ENCODE results near the gene NSL1. TPM values are rescaled to one million over a fixed set of nuclear protein-coding genes. Genes with fewer than 3 reads are reported as not detected.
"Not testable (repeated sequence)": the region's sequence is repeated elsewhere in the genome, so short reads cannot be mapped to it uniquely, and the experiment has no call there.

Gene NSL1
- total and polyA plus RNA-seq, 4 experiments from 2014 or later, result 38.0 to 61.8 (median 47.4) TPM

DNA sequence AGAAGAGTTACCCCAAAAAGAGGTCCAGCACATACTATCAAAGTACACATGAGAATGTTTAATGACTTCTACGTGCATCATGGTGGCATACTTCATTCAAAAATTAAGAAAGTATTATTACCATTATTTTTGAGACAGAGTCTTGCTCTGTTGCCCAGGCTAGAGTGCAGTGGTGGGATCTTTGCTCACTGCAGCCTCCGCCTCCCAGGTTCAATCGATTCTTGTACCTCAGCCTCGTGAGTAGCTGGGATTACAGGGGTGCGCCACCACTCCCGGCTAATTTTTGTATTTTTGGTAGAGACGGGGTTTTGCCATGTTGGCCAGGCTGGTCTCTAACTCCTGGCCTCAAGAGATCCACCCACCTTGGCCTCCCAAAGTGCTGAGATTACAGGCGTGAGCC is 79.6 kb downstream of the NSL1 start:
- CTCF ChIA-PET (ENCODE audit: partially characterized antibody); H3K27ac ChIP-seq (ENCODE audit: low read depth, low read length); H3K4me1 ChIP-seq (ENCODE audit: insufficient read depth, low read length); POLR2A ChIA-PET (ENCODE audit: partially characterized antibody); H3K27me3 ChIP-seq (ENCODE audit: insufficient read depth, low read length); H3K27ac Mint-ChIP-seq; H3K9me3 Mint-ChIP-seq; H3K36me3 Mint-ChIP-seq; H3K27me3 Mint-ChIP-seq; H3K4me1 Mint-ChIP-seq; H3K36me3 ChIP-seq (ENCODE audit: insufficient read depth, low read length); H3K9me3 ChIP-seq (ENCODE audit: control insufficient read depth in 1 of 2, low read length in 2 of 2); intact Hi-C loops (cut with micrococcal nuclease); DNase-seq; H3K4me3 ChIP-seq (ENCODE audit: low read length in 2 of 2); H3K4me3 Mint-ChIP-seq: not testable (repeated sequence)

- H3K4me1 Mint-ChIP-seq, result no peaks in the 10 kb centered on the region
- H3K4me1 ChIP-seq (ENCODE audit: insufficient read depth, low read length), result no peaks in the 10 kb centered on the region
- ChIA-PET POLR2A (ENCODE audit: partially characterized antibody) (interaction anchor here (1.0 kb wide), 1 partner anchor 9 kb away, joined by 3 read pairs; no protein-coding TSS in a partner anchor), CTCF (ENCODE audit: partially characterized antibody) (no interaction called here)
- no peaks in the 10 kb centered on the region for H3K27me3 ChIP-seq (ENCODE audit: insufficient read depth, low read length)
- no peaks in the 10 kb centered on the region for H3K36me3 ChIP-seq (ENCODE audit: insufficient read depth, low read length)
- no peak overlapping the region for H3K4me3 ChIP-seq (ENCODE audit: low read length in 2 of 2)
- intact Hi-C loops (cut with micrococcal nuclease), result no loop called here
- H3K4me3 Mint-ChIP-seq, result no peak overlapping the region
- no peak overlapping the region for H3K27ac ChIP-seq (ENCODE audit: low read depth, low read length)
- no peaks in the 10 kb centered on the region for H3K36me3 Mint-ChIP-seq
- H3K9me3 Mint-ChIP-seq, result no peaks in the 10 kb centered on the region
- DNase-seq, result no peak
- H3K27me3 Mint-ChIP-seq, result no peaks in the 10 kb centered on the region
- H3K9me3 ChIP-seq (ENCODE audit: control insufficient read depth in 1 of 2, low read length in 2 of 2), result no peaks in the 10 kb centered on the region
- H3K27ac Mint-ChIP-seq, result peak overlapping the region in 1 of 7 donors; percentile 2
Observed at GRCh38 chr1:212710566-212710965, 81.0 kb downstream of the NSL1 start.

DNA sequence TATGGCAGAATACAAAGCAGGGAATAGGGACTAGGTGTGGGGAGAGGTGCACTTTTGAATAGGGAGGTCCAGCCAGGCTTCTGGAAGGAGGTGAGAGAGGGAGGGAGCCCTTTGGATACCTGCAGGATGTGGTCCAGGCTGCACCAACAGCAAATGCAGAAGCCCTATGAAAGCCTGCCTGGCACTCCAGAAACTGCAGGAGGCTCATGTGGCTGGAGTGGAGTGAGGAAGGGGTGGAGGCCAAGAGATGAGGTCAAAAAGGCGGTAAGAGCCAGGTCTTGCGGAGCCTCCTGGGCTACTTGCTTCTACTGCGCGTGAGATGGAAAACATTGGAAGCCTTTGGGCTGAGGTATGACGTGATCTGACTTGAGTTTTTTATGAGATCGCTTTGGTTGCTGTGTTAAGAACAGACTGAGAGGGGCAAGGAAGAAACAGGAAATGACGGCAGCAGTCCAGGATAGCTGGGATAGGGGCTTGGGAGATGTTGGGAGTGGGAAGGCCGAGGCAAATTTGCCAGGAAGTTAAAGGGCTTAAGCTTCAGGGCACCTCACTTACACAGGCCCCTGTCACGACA is 87.5 kb downstream of the NSL1 start:
- Histone ChIP-seq H3K9me3 (ENCODE audit: control insufficient read depth in 1 of 2, low read length in 2 of 2) (no peaks in the 10 kb centered on the region), H3K4me1 (ENCODE audit: insufficient read depth, low read length) (peaks cover 21% of the 10 kb centered on the region), H3K4me3 (ENCODE audit: low read length in 2 of 2) (no peak overlapping the region), H3K36me3 (ENCODE audit: insufficient read depth, low read length) (no peaks in the 10 kb centered on the region), H3K27ac (ENCODE audit: low read depth, low read length) (no peak overlapping the region), H3K27me3 (ENCODE audit: insufficient read depth, low read length) (no peaks in the 10 kb centered on the region)
- no peaks in the 10 kb centered on the region for H3K9me3 Mint-ChIP-seq
- no peaks in the 10 kb centered on the region for H3K36me3 Mint-ChIP-seq
- H3K4me3 Mint-ChIP-seq, result no peak overlapping the region
- POLR2A ChIA-PET (ENCODE audit: partially characterized antibody), result no interaction called here
- no peaks in the 10 kb centered on the region for H3K27me3 Mint-ChIP-seq
- H3K4me1 Mint-ChIP-seq, result peaks cover 20 to 34% (median 25%) of the 10 kb centered on the region in 4 donors
- peak overlapping the region in 4 of 7 donors; percentile 1 to 88 (median 58) for H3K27ac Mint-ChIP-seq
- intact Hi-C loops (cut with micrococcal nuclease), result no loop called here
- CTCF ChIA-PET (ENCODE audit: partially characterized antibody), result no interaction called here
- no peak for DNase-seq

DNA sequence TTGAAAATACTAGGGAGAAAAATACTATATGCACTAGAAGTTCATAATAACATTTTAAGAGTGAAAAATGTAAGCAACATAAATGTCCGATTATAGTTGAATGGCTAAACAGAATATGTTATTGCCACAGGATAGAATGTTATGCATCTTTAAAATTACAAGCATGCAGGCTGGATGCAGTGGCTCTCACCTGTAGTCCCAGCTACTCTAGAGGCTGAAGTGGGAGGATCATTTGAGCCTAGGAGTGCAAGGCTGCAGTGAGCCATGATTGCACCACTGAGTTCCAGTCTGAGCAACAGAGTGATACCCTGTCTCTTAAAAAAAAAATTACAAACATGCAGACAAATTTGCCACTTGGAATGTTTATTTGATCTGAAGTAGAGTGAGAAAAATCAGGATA is 88.9 kb downstream of the NSL1 start:
- Histone ChIP-seq H3K27me3 (ENCODE audit: insufficient read depth, low read length) (no peaks in the 10 kb centered on the region), H3K36me3 (ENCODE audit: insufficient read depth, low read length) (no peaks in the 10 kb centered on the region), H3K4me1 (ENCODE audit: insufficient read depth, low read length) (peaks cover 35% of the 10 kb centered on the region), H3K27ac (ENCODE audit: low read depth, low read length) (no peak overlapping the region), H3K4me3 (ENCODE audit: low read length in 2 of 2) (no peak overlapping the region), H3K9me3 (ENCODE audit: control insufficient read depth in 1 of 2, low read length in 2 of 2) (no peaks in the 10 kb centered on the region)
- no peak for DNase-seq
- peaks cover 29 to 47% (median 36%) of the 10 kb centered on the region in 4 donors for H3K4me1 Mint-ChIP-seq
- ChIA-PET CTCF (ENCODE audit: partially characterized antibody) (interaction anchor here (0.9 kb wide), 1 partner anchor 18 kb away, joined by 3 read pairs; no protein-coding TSS in a partner anchor), POLR2A (ENCODE audit: partially characterized antibody) (no interaction called here)
- H3K9me3 Mint-ChIP-seq, result no peaks in the 10 kb centered on the region
- peak overlapping the region in 2 of 8 donors; percentile 19 to 36 for H3K4me3 Mint-ChIP-seq
- no peaks in the 10 kb centered on the region for H3K27me3 Mint-ChIP-seq
- intact Hi-C loops (cut with micrococcal nuclease), result no loop called here
- peak overlapping the region in 6 of 7 donors; percentile 12 to 84 (median 52) for H3K27ac Mint-ChIP-seq
- peaks cover 0 to 2% of the 10 kb centered on the region in 2 donors for H3K36me3 Mint-ChIP-seq

- Histone ChIP-seq H3K9me3 (ENCODE audit: control insufficient read depth in 1 of 2, low read length in 2 of 2) (no peaks in the 10 kb centered on the region), H3K27ac (ENCODE audit: low read depth, low read length) (no peak overlapping the region), H3K4me1 (ENCODE audit: insufficient read depth, low read length) (peaks cover 42% of the 10 kb centered on the region), H3K4me3 (ENCODE audit: low read length in 2 of 2) (no peak overlapping the region), H3K36me3 (ENCODE audit: insufficient read depth, low read length) (no peaks in the 10 kb centered on the region), H3K27me3 (ENCODE audit: insufficient read depth, low read length) (no peaks in the 10 kb centered on the region)
- H3K27me3 Mint-ChIP-seq, result no peaks in the 10 kb centered on the region
- H3K4me1 Mint-ChIP-seq, result peaks cover 33 to 54% (median 41%) of the 10 kb centered on the region in 4 donors
- intact Hi-C loops (cut with micrococcal nuclease), result loop anchor here (2.0 kb wide), 1 partner anchor 49 kb away; no protein-coding TSS in a partner anchor
- CTCF ChIA-PET (ENCODE audit: partially characterized antibody), result interaction anchor here (1.1 to 2.1 kb wide), 9 partner anchors 14 to 89 kb away, joined by 3 to 11 read pairs (median 4); partner anchors contain the start of gene NSL1
- POLR2A ChIA-PET (ENCODE audit: partially characterized antibody), result interaction anchor here (0.6 to 1.7 kb wide), 2 partner anchors 8 to 18 kb away, joined by 3 to 4 read pairs; no protein-coding TSS in a partner anchor
- peak overlapping the region in 4 of 8 donors; percentile 89 to 95 (median 90) for H3K4me3 Mint-ChIP-seq
- H3K9me3 Mint-ChIP-seq, result no peaks in the 10 kb centered on the region
- no peak for DNase-seq
- peaks cover 0 to 2% of the 10 kb centered on the region in 2 donors for H3K36me3 Mint-ChIP-seq
- H3K27ac Mint-ChIP-seq, result peak overlapping the region in 6 of 7 donors; percentile 6 to 94 (median 63)
Observed at GRCh38 chr1:212701910-212702309, 89.7 kb downstream of the NSL1 start.

GRCh38 chr1:212700892-212701819 is 90.4 kb downstream of the NSL1 start:
- intact Hi-C loops (cut with micrococcal nuclease), result loop anchor here (2.0 kb wide), 1 partner anchor 50 kb away; no protein-coding TSS in a partner anchor
- peaks cover 0 to 1% (median 0%) of the 10 kb centered on the region in 8 donors for H3K9me3 Mint-ChIP-seq
- peaks cover 42% of the 10 kb centered on the region for H3K4me1 ChIP-seq (ENCODE audit: insufficient read depth, low read length)
- peak in 2 of 5 donors; percentile 12 to 19 for DNase-seq
- H3K36me3 ChIP-seq (ENCODE audit: insufficient read depth, low read length), result no peaks in the 10 kb centered on the region
- ChIA-PET CTCF (ENCODE audit: partially characterized antibody) (interaction anchor here (0.8 to 2.1 kb wide), 10 partner anchors 15 to 224 kb away, joined by 3 to 11 read pairs (median 4); partner anchors contain the start of gene NSL1), POLR2A (ENCODE audit: partially characterized antibody) (interaction anchor here (0.6 to 1.7 kb wide), 6 partner anchors 9 to 157 kb away, joined by 3 to 4 read pairs (median 4); partner anchors contain the start of gene FLVCR1)
- H3K27ac ChIP-seq (ENCODE audit: low read depth, low read length), result peak overlapping the region; percentile 57
- H3K9me3 ChIP-seq (ENCODE audit: control insufficient read depth in 1 of 2, low read length in 2 of 2), result no peaks in the 10 kb centered on the region
- H3K27me3 Mint-ChIP-seq, result no peaks in the 10 kb centered on the region
- peak overlapping the region; percentile 86 to 95 (median 90) for H3K4me3 Mint-ChIP-seq
- H3K27ac Mint-ChIP-seq, result peak overlapping the region; percentile 83 to 94 (median 90)
- peaks cover 0 to 2% of the 10 kb centered on the region in 2 donors for H3K36me3 Mint-ChIP-seq
- H3K4me1 Mint-ChIP-seq, result peaks cover 36 to 59% (median 45%) of the 10 kb centered on the region in 4 donors
- H3K27me3 ChIP-seq (ENCODE audit: insufficient read depth, low read length), result no peaks in the 10 kb centered on the region
- peak overlapping the region in 1 of 2 donors; percentile 49 for H3K4me3 ChIP-seq (ENCODE audit: low read length in 2 of 2)

All from CD4-positive, alpha-beta memory T cell (primary cell).